BJ (cell line): ENCODE measurements around the gene ENO4. TPM values are rescaled to one million over a fixed set of nuclear protein-coding genes. Genes with fewer than 3 reads are reported as not detected.

Experiments used
- CTCF ChIA-PET: fragments of 350-600 bp; formaldehyde crosslinking; extraction: SDS; loops from one replicate; lab custom pipeline; 2021; ENCODE audit warnings: antibody characterized with exemption, inconsistent platforms; lab: Yijun Ruan, JAX
- POLR2A ChIA-PET: fragments of 300-600 bp; sonication (Branson Sonifier 250); formaldehyde crosslinking; extraction: SDS; loops from one replicate; lab custom pipeline; 2021; ENCODE audit warnings: antibody characterized with exemption; lab: Charles Lee
- DNase-seq: peaks from one replicate; pipeline ENCODE4 v3.0.0-alpha.2; 2011; ENCODE audit warnings: low read depth
- H3K27me3 ChIP-seq: 2 replicates; pipeline ENCODE4 v1.6.0; 2011; ENCODE audit warnings: low read length; ENCODE audit not compliant: control insufficient read depth, insufficient read depth
- H3K36me3 ChIP-seq: 2 replicates; pipeline ENCODE4 v1.5.1; 2011; ENCODE audit warnings: low read length; ENCODE audit not compliant: control insufficient read depth, insufficient read depth
- H3K4me3 ChIP-seq: 2 replicates; pipeline ENCODE4 v1.5.1; 2011; ENCODE audit warnings: low read depth, mild to moderate bottlenecking, control low read depth, low read length
- CTCF ChIP-seq: IDR thresholded peaks from 2 replicates; pipeline ENCODE4 v1.5.1; 2011; ENCODE audit warnings: low read depth, mild to moderate bottlenecking, control low read depth, inconsistent platforms, low read length, moderate library complexity; ENCODE audit not compliant: insufficient read depth
- polyA plus RNA-seq: library from polyadenylated mRNA; depleted of rRNA; stranded (reverse); fragments of >200 nt; gene quantifications from 2 replicates; pipeline ENCODE4 v1.2.3, GENCODE V29; 2011

ENO4 gene
- polyA plus RNA-seq, 1 experiment = 0.29 TPM

- ChIA-PET POLR2A (no interaction called here), CTCF (interaction anchor here (1.5 kb wide), 1 partner anchor 8 kb away, joined by 3 read pairs; no protein-coding TSS in a partner anchor)
- 0 out of 2 replicates have a peak, but pooled peaks cover 1% of the 10 kb centered on the region for H3K27me3 ChIP-seq
- no peak for TF ChIP-seq CTCF
- no peak overlapping the region for H3K4me3 ChIP-seq
- no peaks in the 10 kb centered on the region for H3K36me3 ChIP-seq
- DNase-seq = no peak
Observed at GRCh38 chr10:116875897-116876296, 26.6 kb downstream of the ENO4 start.

GRCh38 chr10:116877391-116877790 is 28.1 kb downstream of the ENO4 start:
- DNase-seq = no peak
- no peak for TF ChIP-seq CTCF
- no peaks in the 10 kb centered on the region for H3K27me3 ChIP-seq
- ChIA-PET POLR2A (no interaction called here), CTCF (no interaction called here)
- H3K4me3 ChIP-seq = no peak overlapping the region
- H3K36me3 ChIP-seq = no peaks in the 10 kb centered on the region

GRCh38 chr10:116878123-116878522 is 28.8 kb downstream of the ENO4 start:
- no peak overlapping the region for H3K4me3 ChIP-seq
- no peak for DNase-seq
- ChIA-PET POLR2A (no interaction called here), CTCF (no interaction called here)
- H3K36me3 ChIP-seq = no peaks in the 10 kb centered on the region
- no peaks in the 10 kb centered on the region for H3K27me3 ChIP-seq
- no peak for TF ChIP-seq CTCF

- ChIA-PET POLR2A (no interaction called here), CTCF (interaction anchor here (1.2 kb wide), 1 partner anchor 83 kb away, joined by 3 read pairs; no protein-coding TSS in a partner anchor)
- Histone ChIP-seq H3K27me3 (no peaks in the 10 kb centered on the region), H3K4me3 (no peak overlapping the region), H3K36me3 (no peaks in the 10 kb centered on the region)
- no peak for DNase-seq
- no peak for TF ChIP-seq CTCF
Observed at GRCh38 chr10:116879817-116880216, 30.5 kb downstream of the ENO4 start.

- no peak for DNase-seq
- no peak for TF ChIP-seq CTCF
- no peak overlapping the region for H3K4me3 ChIP-seq
- ChIA-PET CTCF (no interaction called here), POLR2A (interaction anchor here (0.6 kb wide), 1 partner anchor 66 kb away, joined by 9 read pairs; no protein-coding TSS in a partner anchor)
- no peaks in the 10 kb centered on the region for H3K36me3 ChIP-seq
- H3K27me3 ChIP-seq = no peaks in the 10 kb centered on the region
Observed at GRCh38 chr10:116880716-116881482, 31.6 kb downstream of the ENO4 start.
